Neuronal stem cell (in vitro differentiated cells): ENCODE results near the gene ZNF775.
A peak's percentile ranks its signal among the peaks of the same experiment; 100 is the strongest.

ENCODE experiments used
- DNase-seq: peaks from one replicate; pipeline ENCODE4 v3.0.0-alpha.2; 2013; ENCODE audit warnings: low spot score
- H2AFZ ChIP-seq: one replicate; pipeline ENCODE4 v1.6.1; 2013; ENCODE audit warnings: mild to moderate bottlenecking, low read length, inconsistent platforms
- H2AK5ac ChIP-seq: 2 replicates; pipeline ENCODE4 v1.6.1; 2013; ENCODE audit warnings: low read depth, mild to moderate bottlenecking, inconsistent platforms, low read length, moderate library complexity, mixed read lengths
- H2BK120ac ChIP-seq: 2 replicates; pipeline ENCODE4 v1.6.1; 2013; ENCODE audit warnings: low read depth, mild to moderate bottlenecking, inconsistent platforms, low read length, moderate library complexity, mixed read lengths
- H2BK12ac ChIP-seq: one replicate; pipeline ENCODE4 v1.6.1; 2013; ENCODE audit warnings: low read length, inconsistent platforms
- H2BK15ac ChIP-seq: 2 replicates; pipeline ENCODE4 v1.6.1; 2013; ENCODE audit warnings: mild to moderate bottlenecking, low read length, inconsistent platforms, mixed read lengths
- H2BK5ac ChIP-seq: one replicate; pipeline ENCODE4 v1.6.1; 2013; ENCODE audit warnings: inconsistent platforms, mild to moderate bottlenecking, low read length, moderate library complexity
- H3K14ac ChIP-seq: one replicate; pipeline ENCODE4 v1.6.1; 2013; ENCODE audit warnings: low read length, inconsistent platforms
- H3K18ac ChIP-seq: 2 replicates; pipeline ENCODE4 v1.6.1; 2013; ENCODE audit warnings: low read length, inconsistent platforms
- H3K23ac ChIP-seq: 2 replicates; pipeline ENCODE4 v1.6.1; 2013; ENCODE audit warnings: low read depth, mild to moderate bottlenecking, mixed read lengths, low read length, inconsistent platforms; ENCODE audit not compliant: poor library complexity
- H3K27ac ChIP-seq: replicated peaks from 3 replicates; pipeline ENCODE4 v1.5.1; 2013; ENCODE audit warnings: low read length, inconsistent platforms
- H3K27me3 ChIP-seq, 3 experiments: 2 replicates each; pipeline ENCODE4 v1.6.1; 2013; ENCODE audit warnings: low read length in 3 of 3, mild to moderate bottlenecking in 2 of 3, inconsistent platforms in 1 of 3, low read depth in 1 of 3, mixed read lengths in 1 of 3, moderate library complexity in 1 of 3; ENCODE audit not compliant: control insufficient read depth in 3 of 3, insufficient read depth in 3 of 3
- H3K36me3 ChIP-seq, 2 donors: replicated peaks in 1 of 2; 2 replicates each; pipeline ENCODE4 v1.6.1; 2013; ENCODE audit warnings: low read length in 2 of 2; ENCODE audit not compliant: control insufficient read depth in 2 of 2, insufficient read depth in 2 of 2
- H3K4ac ChIP-seq: 2 replicates; pipeline ENCODE4 v1.6.1; 2013; ENCODE audit warnings: inconsistent platforms, mild to moderate bottlenecking, low read length, moderate library complexity
- H3K4me1 ChIP-seq, 2 donors: 1 replicate in 1 of 2; 2 replicates in 1 of 2; pipeline ENCODE4 v1.6.1; 2013; ENCODE audit warnings: low read length in 2 of 2, low read depth in 1 of 2; ENCODE audit not compliant: control insufficient read depth in 2 of 2, insufficient read depth in 1 of 2
- H3K4me2 ChIP-seq: one replicate; pipeline ENCODE4 v1.6.1; 2013; ENCODE audit warnings: mild to moderate bottlenecking, low read length, inconsistent platforms; ENCODE audit not compliant: insufficient read depth, poor library complexity, severe bottlenecking
- H3K4me3 ChIP-seq, 2 donors: 2 replicates each; pipeline ENCODE4 v1.5.1; 2013; ENCODE audit warnings: low read length in 2 of 2, mild to moderate bottlenecking in 2 of 2, inconsistent platforms in 1 of 2, moderate library complexity in 1 of 2
- H3K79me1 ChIP-seq: one replicate; pipeline ENCODE4 v1.6.1; 2013; ENCODE audit warnings: low read depth, mild to moderate bottlenecking, inconsistent platforms, low read length, moderate library complexity
- H3K9ac ChIP-seq: one replicate; pipeline ENCODE4 v1.6.1; 2013; ENCODE audit warnings: mild to moderate bottlenecking, low read depth, low read length, inconsistent platforms; ENCODE audit not compliant: poor library complexity
- H3K9me3 ChIP-seq, 2 donors: replicated peaks in 1 of 2; 2 replicates each; pipeline versions ENCODE3 to v1.6.1; 2013; ENCODE audit warnings: low read length in 2 of 2, mild to moderate bottlenecking in 2 of 2, inconsistent platforms in 1 of 2, low read depth in 1 of 2, mixed read lengths in 1 of 2, moderate library complexity in 1 of 2; ENCODE audit not compliant: control insufficient read depth in 2 of 2, insufficient read depth in 1 of 2
- H4K8ac ChIP-seq: one replicate; pipeline ENCODE4 v1.6.1; 2013; ENCODE audit warnings: low read depth, mild to moderate bottlenecking, inconsistent platforms, low read length, moderate library complexity
- H4K91ac ChIP-seq: one replicate; pipeline ENCODE4 v1.6.1; 2013; ENCODE audit warnings: low read length, low read depth, mild to moderate bottlenecking, inconsistent platforms; ENCODE audit not compliant: poor library complexity
- WGBS, 2 donors: extraction: QIAGEN DNeasy Blood & Tissue Kit; methylation state at CpG; one replicate each; pipeline ENCODE4 v1.1.7; 2013; ENCODE audit warnings: missing lambda C conversion rate in 2 of 2, mixed read lengths in 1 of 2; ENCODE audit not compliant: insufficient read length in 2 of 2, insufficient replicate concordance in 1 of 2; ENCODE audit errors: extremely low coverage in 2 of 2; 5-methylcytosine and 5-hydroxymethylcytosine counted together

The ZNF775 gene

DNA sequence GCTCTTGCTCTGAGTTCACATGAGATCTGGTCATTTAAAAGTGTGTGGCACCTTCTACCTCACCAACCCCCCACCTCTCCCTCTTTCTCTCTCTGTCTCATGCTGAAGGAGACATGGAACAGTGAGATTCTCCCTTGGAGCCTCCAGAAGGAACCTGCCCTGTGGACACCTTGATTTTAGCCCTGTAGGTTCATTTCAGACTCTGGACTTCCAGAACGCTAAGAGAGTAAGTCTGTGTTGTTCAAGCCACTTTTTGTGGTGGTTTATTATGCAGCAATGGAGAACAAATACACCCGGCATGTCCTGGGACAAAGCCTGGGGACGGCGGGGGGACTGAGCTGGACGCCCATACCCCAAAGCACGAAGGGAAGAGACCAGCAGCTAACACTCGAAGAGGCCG, 50.6 kb downstream of the ZNF775 start:
- no peak overlapping the region for H3K18ac ChIP-seq
- H3K9me3 ChIP-seq: no peaks in the 10 kb centered on the region
- no peak overlapping the region for H2BK5ac ChIP-seq
- H2AK5ac ChIP-seq: peak overlapping the region; percentile 15
- no CpG with 5 or more reads among the region's 8 CpGs for WGBS, 2 donors
- H2BK120ac ChIP-seq: no peak overlapping the region
- no peaks in the 10 kb centered on the region for H3K79me1 ChIP-seq
- H3K36me3 ChIP-seq: no peaks in the 10 kb centered on the region
- peak overlapping the region; percentile 69 for H2AFZ ChIP-seq
- H3K4me2 ChIP-seq: no peak overlapping the region
- peaks cover 10 to 15% of the 10 kb centered on the region in 2 donors for H3K4me1 ChIP-seq
- H4K91ac ChIP-seq: no peak overlapping the region
- H3K14ac ChIP-seq: no peak overlapping the region
- no peak overlapping the region for H2BK12ac ChIP-seq
- H2BK15ac ChIP-seq: no peak overlapping the region
- no peak overlapping the region for H3K27ac ChIP-seq
- H3K4me3 ChIP-seq: no peak overlapping the region
- no peak for DNase-seq
- H4K8ac ChIP-seq: no peak overlapping the region
- H3K27me3 ChIP-seq: peaks cover 0 to 8% (median 0%) of the 10 kb centered on the region in 3 experiments
- peak overlapping the region; percentile 5 for H3K4ac ChIP-seq
- H3K9ac ChIP-seq: no peak overlapping the region
- H3K23ac ChIP-seq: no peak overlapping the region

DNA sequence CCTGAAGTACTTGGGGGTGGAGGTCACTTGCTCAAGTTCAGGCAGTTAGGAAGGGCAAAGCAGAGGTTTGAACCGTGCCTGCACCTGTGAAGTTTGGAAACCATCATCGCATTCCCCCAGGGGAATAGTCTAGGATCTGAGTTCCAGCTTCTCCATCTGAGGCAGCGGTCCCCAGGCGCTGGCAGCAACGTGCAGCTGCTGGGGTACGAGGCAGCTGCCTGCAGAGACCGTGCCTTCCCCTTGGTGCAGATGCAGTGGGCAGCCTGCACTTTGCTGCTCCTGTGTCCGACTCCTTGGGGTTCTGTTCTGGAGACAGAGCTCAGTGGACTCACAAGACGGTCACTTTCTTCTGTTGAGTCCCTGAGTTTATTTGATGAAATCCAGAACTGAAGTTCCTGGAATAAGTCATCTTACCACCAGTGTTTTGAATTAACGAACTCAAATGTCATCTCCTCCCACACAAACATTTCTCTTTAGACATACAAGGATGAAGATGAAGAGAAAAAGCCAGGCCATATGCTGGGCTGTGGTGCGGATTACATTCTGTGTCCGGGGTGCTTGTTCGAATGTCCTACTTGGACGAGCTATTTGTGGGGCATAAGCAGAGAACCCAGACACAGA, 51.4 kb downstream of the ZNF775 start:
- WGBS, 2 donors: no CpG with 5 or more reads among the region's 14 CpGs
- Histone ChIP-seq H4K91ac (no peak overlapping the region), H4K8ac (no peak overlapping the region), H2AFZ (no peak overlapping the region), H3K14ac (no peak overlapping the region), H3K27me3 (peaks cover 0 to 8% (median 0%) of the 10 kb centered on the region in 3 experiments), H2BK12ac (no peak overlapping the region), H2BK120ac (no peak overlapping the region), H3K23ac (no peak overlapping the region), H3K36me3 (no peaks in the 10 kb centered on the region), H3K9ac (no peak overlapping the region), H3K4me1 (peaks cover 10 to 15% of the 10 kb centered on the region in 2 donors), H3K27ac (no peak overlapping the region), H3K4me3 (no peak overlapping the region), H3K4me2 (no peak overlapping the region), H3K79me1 (no peaks in the 10 kb centered on the region), H3K18ac (peak overlapping the region; percentile 72), H2BK15ac (no peak overlapping the region), H3K9me3 (no peaks in the 10 kb centered on the region), H3K4ac (no peak overlapping the region), H2BK5ac (no peak overlapping the region), H2AK5ac (no peak overlapping the region)
- DNase-seq: no peak

DNA sequence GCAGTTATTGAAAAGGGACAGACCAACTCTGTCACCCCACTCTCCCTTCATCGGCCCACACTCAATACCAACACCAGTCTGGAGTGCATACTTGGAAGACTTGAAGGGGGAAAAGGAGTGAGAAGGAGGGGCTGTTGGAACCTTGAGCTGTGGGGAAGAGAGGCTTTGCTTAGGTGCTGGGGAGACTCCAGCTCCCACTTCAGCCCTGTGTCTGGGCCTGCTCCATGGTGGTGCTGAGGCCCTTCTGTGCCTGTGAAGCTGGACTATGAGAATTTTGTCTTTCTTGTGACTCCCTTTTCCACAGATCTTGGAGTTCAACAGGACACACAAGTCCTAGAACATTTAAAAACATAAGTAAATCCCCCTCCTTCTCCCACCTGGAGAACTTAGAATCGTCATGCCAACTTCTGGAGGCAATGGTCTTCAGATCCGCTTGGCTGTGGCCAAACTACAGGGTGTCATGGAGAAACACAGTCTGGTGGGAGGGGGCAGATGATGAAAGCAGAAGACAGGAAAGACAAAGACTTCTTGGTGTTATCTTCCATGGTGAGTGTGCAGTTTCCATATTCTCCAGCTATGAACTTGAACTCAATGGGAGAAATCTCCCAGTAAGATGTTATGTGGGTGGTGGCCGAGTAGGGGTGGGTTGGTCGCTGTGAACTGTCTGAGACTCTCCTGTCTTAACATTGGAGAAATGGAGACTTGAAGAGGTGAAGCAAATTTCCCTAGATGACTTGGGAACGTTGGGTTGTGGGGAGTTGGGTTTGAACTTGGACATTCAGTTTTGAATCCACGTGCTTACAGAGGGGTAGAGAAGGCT, 52.9 kb downstream of the ZNF775 start:
- Histone ChIP-seq H3K27me3 (peaks cover 0 to 8% (median 0%) of the 10 kb centered on the region in 3 experiments), H3K36me3 (no peaks in the 10 kb centered on the region), H3K4me1 (peaks cover 10 to 15% of the 10 kb centered on the region in 2 donors), H3K23ac (no peak overlapping the region), H4K91ac (no peak overlapping the region), H2BK15ac (no peak overlapping the region), H3K79me1 (no peaks in the 10 kb centered on the region), H2AFZ (no peak overlapping the region), H2BK12ac (no peak overlapping the region), H3K4me2 (no peak overlapping the region), H3K9ac (no peak overlapping the region), H3K4me3 (no peak overlapping the region), H2BK5ac (no peak overlapping the region), H3K27ac (no peak overlapping the region), H3K18ac (no peak overlapping the region), H3K14ac (no peak overlapping the region), H3K9me3 (no peaks in the 10 kb centered on the region), H4K8ac (no peak overlapping the region), H3K4ac (no peak overlapping the region), H2BK120ac (no peak overlapping the region), H2AK5ac (no peak overlapping the region)
- no peak for DNase-seq
- WGBS, 2 donors: no CpG with 5 or more reads among the region's 7 CpGs
